ENCODE results near the gene PMEL. TPM values are rescaled to one million over a fixed set of nuclear protein-coding genes. Genes with fewer than 3 reads are reported as not detected.

PMEL gene
- total RNA-seq, 3 donors from 2014 or later = 1.3 to 4.4 (median 3.4) TPM

DNA sequence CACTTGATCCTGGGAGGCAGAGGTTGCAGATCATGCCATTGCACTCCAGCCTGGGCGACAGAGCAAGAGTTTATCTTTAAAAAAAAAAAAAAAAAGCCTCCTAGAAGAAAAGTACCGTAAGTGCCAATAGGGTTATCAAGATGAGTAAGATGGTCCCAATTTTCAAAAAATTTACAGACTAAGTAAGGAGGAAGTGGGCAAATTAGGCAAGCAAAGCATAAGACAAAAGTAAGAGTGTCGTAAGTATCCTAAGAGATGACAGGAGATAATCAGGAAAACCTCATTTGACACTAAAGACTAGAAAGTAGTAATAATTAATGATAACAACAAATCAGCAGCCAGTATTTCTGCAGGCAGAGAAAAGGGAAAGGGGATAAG lies 50.4 kb downstream of the PMEL start:
- peaks cover 2% of the 10 kb centered on the region for H3K4me1 ChIP-seq (ENCODE audit: low read depth)
- H3K36me3 ChIP-seq (ENCODE audit: low read depth) = no peaks in the 10 kb centered on the region
- TF ChIP-seq, protein P1, sequence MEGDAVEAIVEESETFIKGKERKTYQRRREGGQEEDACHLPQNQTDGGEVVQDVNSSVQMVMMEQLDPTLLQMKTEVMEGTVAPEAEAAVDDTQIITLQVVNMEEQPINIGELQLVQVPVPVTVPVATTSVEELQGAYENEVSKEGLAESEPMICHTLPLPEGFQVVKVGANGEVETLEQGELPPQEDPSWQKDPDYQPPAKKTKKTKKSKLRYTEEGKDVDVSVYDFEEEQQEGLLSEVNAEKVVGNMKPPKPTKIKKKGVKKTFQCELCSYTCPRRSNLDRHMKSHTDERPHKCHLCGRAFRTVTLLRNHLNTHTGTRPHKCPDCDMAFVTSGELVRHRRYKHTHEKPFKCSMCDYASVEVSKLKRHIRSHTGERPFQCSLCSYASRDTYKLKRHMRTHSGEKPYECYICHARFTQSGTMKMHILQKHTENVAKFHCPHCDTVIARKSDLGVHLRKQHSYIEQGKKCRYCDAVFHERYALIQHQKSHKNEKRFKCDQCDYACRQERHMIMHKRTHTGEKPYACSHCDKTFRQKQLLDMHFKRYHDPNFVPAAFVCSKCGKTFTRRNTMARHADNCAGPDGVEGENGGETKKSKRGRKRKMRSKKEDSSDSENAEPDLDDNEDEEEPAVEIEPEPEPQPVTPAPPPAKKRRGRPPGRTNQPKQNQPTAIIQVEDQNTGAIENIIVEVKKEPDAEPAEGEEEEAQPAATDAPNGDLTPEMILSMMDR (IDR thresholded peaks at IDR 0.05) = no peak
- ATAC-seq (no peak), DNase-seq (no peak)
- H3K9me3 ChIP-seq = no peaks in the 10 kb centered on the region
- intact Hi-C loops (cut with DNase I, micrococcal nuclease) = no loop called here
- H3K4me3 ChIP-seq = no peak overlapping the region

DNA sequence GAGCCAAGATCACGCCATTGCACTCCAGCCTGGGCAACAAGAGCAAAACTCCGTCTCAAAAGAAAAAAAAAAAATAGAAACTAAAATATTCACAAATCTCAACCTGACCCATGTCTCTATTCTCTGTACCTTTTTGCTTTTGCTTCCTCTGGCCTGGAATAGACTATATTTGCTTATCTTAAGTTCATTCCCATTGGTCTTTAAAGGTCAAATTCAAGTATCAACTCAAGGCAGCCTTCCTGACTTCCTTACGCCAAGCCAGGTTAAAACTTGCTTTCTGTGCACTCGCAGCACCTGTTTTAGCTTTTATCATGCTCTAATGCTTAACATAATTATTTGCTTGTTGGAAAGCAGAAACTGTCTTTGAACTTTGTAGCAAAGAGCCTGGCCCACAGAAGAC lies 52.9 kb downstream of the PMEL start:
- no peak for ATAC-seq

DNA sequence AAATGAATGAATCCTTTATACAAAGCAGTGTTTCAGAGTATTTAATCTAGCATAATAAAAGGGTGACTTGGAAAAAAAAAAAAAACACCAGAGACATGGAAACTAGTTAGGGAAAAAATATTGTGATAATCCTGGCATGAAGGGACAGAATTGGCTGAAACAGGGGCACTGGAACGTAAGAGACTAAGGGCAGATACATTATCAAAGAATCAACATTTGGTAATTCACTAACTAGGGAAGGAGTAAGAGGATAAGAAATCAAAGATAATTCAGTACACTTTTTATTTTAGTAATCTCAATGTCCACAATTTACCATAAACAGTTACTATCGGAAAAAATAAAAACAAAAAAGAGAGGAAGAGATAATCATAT lies 56.3 kb downstream of the PMEL start:
- TF ChIP-seq, protein P1 (IDR thresholded peaks at IDR 0.05) = no peak
- ATAC-seq (no peak), DNase-seq (no peak)
- Histone ChIP-seq H3K4me3 (no peak overlapping the region), H3K4me1 (ENCODE audit: low read depth) (no peaks in the 10 kb centered on the region), H3K9me3 (no peaks in the 10 kb centered on the region), H3K36me3 (ENCODE audit: low read depth) (no peaks in the 10 kb centered on the region)
- intact Hi-C loops (cut with DNase I, micrococcal nuclease) = no loop called here

More for the DNA sequence above, 52.9 kb downstream of the PMEL start:
- no peaks in the 10 kb centered on the region for H3K36me3 ChIP-seq (ENCODE audit: low read depth)
- TF ChIP-seq, protein P1 (IDR thresholded peaks at IDR 0.05) = no peak
- no peaks in the 10 kb centered on the region for H3K9me3 ChIP-seq
- H3K4me1 ChIP-seq (ENCODE audit: low read depth) = peaks cover 2% of the 10 kb centered on the region
- no peak overlapping the region for H3K4me3 ChIP-seq
- intact Hi-C loops (cut with DNase I, micrococcal nuclease) = no loop called here
- DNase-seq = no peak

DNA sequence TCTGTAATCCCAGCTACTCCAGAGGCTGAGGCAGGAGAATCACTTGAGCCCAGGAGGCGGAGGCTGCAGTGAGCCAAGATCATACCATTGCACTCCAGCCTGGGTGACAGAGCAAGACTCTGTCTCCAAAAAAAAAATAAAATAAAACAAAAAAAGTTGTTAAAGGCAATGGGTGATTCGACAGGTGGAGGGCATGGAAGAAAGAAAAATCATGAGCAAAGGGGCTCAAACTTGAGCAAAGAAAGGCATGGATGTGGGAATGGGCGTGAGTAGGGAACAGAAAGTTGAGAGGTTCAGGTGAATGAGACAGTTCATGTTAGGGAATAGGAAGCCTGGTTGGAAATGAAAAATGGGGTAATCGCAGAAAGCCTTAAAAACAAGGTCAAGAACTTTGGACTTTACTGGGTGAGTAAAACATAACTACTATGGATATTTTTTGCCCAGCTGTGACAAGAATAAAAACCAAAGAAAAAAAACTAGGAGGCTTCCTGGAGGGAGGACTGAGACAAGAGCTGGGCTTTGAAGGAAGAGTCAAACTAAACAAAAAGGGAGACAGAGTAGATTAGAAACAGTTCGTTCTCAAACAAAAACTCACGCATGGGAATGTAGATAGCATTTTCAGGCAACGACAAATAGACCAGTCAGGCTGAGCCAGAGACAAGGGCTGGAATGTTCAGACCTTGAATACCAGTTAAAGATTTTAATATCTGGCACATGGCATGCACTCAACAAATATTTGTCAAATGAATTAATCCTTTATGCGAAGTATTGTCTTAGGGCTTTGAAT lies 56.9 kb downstream of the PMEL start:
- Histone ChIP-seq H3K9me3 (no peaks in the 10 kb centered on the region), H3K4me3 (no peak overlapping the region), H3K4me1 (ENCODE audit: low read depth) (no peaks in the 10 kb centered on the region), H3K36me3 (ENCODE audit: low read depth) (no peaks in the 10 kb centered on the region)
- DNase-seq (no peak), ATAC-seq (no peak)
- intact Hi-C loops (cut with DNase I, micrococcal nuclease) = no loop called here
- TF ChIP-seq, protein P1 (IDR thresholded peaks at IDR 0.05) = no peak

DNA sequence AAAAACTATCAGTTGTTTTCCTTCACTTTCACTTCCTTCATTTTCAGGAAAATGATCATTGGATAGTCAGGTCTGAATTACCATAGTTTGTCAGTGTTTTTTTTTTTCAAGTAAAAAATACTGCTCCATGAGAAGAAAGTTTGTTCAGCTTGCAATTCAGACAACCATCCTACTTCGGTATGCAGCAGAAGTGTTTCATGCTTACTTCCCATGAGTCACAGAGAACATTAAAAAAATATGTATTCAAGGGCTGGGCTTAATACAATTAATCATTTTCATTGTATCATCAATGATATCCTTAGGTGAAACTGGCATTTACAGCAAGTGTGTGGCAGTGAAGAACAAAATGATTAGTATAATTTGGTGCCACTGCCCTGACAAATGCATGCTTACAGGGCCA lies 59.8 kb downstream of the PMEL start:
- intact Hi-C loops (cut with DNase I, micrococcal nuclease) = no loop called here
- Histone ChIP-seq H3K36me3 (ENCODE audit: low read depth) (no peaks in the 10 kb centered on the region), H3K9me3 (no peaks in the 10 kb centered on the region), H3K4me1 (ENCODE audit: low read depth) (no peaks in the 10 kb centered on the region), H3K4me3 (no peak overlapping the region)
- ATAC-seq (no peak), DNase-seq (no peak)
- TF ChIP-seq, protein P1 (IDR thresholded peaks at IDR 0.05) = no peak

Other genes with a start within 250 kb of the PMEL start
- gene BLOC1S1, start 250.0 kb downstream of the PMEL start, total RNA-seq = 100 to 1,000 TPM; 201 to 285 (median 241) TPM
- gene RDH5, start 245.6 kb downstream of the PMEL start, total RNA-seq = 10 to 100 TPM; 21.5 to 48.1 (median 35.8) TPM
- 1,000 to 10,000 TPM in 2 of 3 donors, 100 to 1,000 TPM in 1; 992 to 1,177 (median 1,016) TPM for gene CD63, start 237.0 kb downstream of the PMEL start, total RNA-seq
- 10 to 100 TPM in 1 of 3 donors, 1 to 10 TPM in 2; 1.0 to 13.8 (median 2.8) TPM for gene GDF11, start 222.9 kb downstream of the PMEL start, total RNA-seq
- gene SARNP, start 148.3 kb downstream of the PMEL start, total RNA-seq = 10 to 100 TPM; 38.7 to 45.9 (median 41.3) TPM
- gene ORMDL2, start 148.0 kb downstream of the PMEL start, total RNA-seq = 10 to 100 TPM; 42.1 to 97.8 (median 74.2) TPM
- gene DNAJC14, start 136.5 kb downstream of the PMEL start, total RNA-seq = 10 to 100 TPM; 26.6 to 30.8 (median 27.7) TPM
- gene MMP19, start 123.1 kb downstream of the PMEL start, total RNA-seq = 1 to 10 TPM; 1.7 to 6.6 (median 5.0) TPM
- gene PYM1, start 38.1 kb downstream of the PMEL start, total RNA-seq = 10 to 100 TPM; 29.7 to 48.8 (median 45.7) TPM
- 100 to 1,000 TPM in 1 of 3 donors, 10 to 100 TPM in 2; 82.6 to 148 (median 97.0) TPM for gene DGKA, start 34.9 kb downstream of the PMEL start, total RNA-seq
- gene CDK2, start 788 bp upstream of the PMEL start, total RNA-seq = 10 to 100 TPM; 17.1 to 22.1 (median 20.8) TPM
- 100 to 1,000 TPM; 131 to 179 (median 173) TPM for gene RAB5B, start 8.0 kb upstream of the PMEL start, total RNA-seq
- gene SUOX, start 31.2 kb upstream of the PMEL start, total RNA-seq = 10 to 100 TPM; 29.2 to 32.0 (median 30.4) TPM
- 1 to 10 TPM; 3.5 to 9.1 (median 7.2) TPM for gene IKZF4, start 55.0 kb upstream of the PMEL start, total RNA-seq
- gene RPS26, start 75.9 kb upstream of the PMEL start, total RNA-seq = 10 to 100 TPM; 28.8 to 81.1 (median 34.5) TPM
- gene ERBB3, start 114.1 kb upstream of the PMEL start, total RNA-seq = 100 to 1,000 TPM; 136 to 423 (median 212) TPM
- 10 to 100 TPM; 61.7 to 94.9 (median 90.3) TPM for gene PA2G4, start 138.5 kb upstream of the PMEL start, total RNA-seq
- 1,000 to 10,000 TPM; 2,763 to 3,198 (median 3,152) TPM for gene RPL41, start 150.6 kb upstream of the PMEL start, total RNA-seq
- 10 to 100 TPM in 1 of 3 donors, 1 to 10 TPM in 2; 5.0 to 11.8 (median 5.4) TPM for gene ZC3H10, start 152.2 kb upstream of the PMEL start, total RNA-seq
- 10 to 100 TPM; 44.9 to 75.7 (median 52.0) TPM for gene ESYT1, start 162.2 kb upstream of the PMEL start, total RNA-seq
- gene MYL6B, start 186.5 kb upstream of the PMEL start, total RNA-seq = 10 to 100 TPM; 13.0 to 39.8 (median 22.7) TPM
- gene MYL6, start 192.3 kb upstream of the PMEL start, total RNA-seq = 1,000 to 10,000 TPM; 1,884 to 3,185 (median 1,894) TPM
- gene SMARCC2, start 223.4 kb upstream of the PMEL start, total RNA-seq = 100 to 1,000 TPM in 2 of 3 donors, 10 to 100 TPM in 1; 91.7 to 163 (median 116) TPM

Data from mucosa of descending colon (tissue), 3 donors.